H1 (cell line): ENCODE data around the gene CUX1. TPM values are rescaled to one million over a fixed set of nuclear protein-coding genes. Genes with fewer than 3 reads are reported as not detected.

Experiments
- CTCF ChIA-PET: fragments of 300-600 bp; sonication (Branson Sonifier 250); formaldehyde crosslinking; loops from one replicate; lab custom pipeline; 2021; ENCODE audit not compliant: partially characterized antibody; lab: Charles Lee
- POLR2A ChIA-PET: fragments of 300-600 bp; sonication (Branson Sonifier 250); formaldehyde crosslinking; loops from one replicate; lab custom pipeline; 2021; ENCODE audit warnings: inconsistent platforms; ENCODE audit not compliant: partially characterized antibody; lab: Charles Lee
- DNase-seq, 2 experiments: peaks; one replicate each; pipeline versions ENCODE4 v3.0.0 to v3.0.0-alpha.2; 2010 to 2022; ENCODE audit warnings: low spot score in 2 of 2, low read depth in 1 of 2, mixed read lengths in 1 of 2
- FAIRE-seq: peaks from 2 replicates; lab custom pipeline; 2011; peaks lifted over from hg19 to GRCh38; lab: Jason Lieb, UNC
- H2AFZ ChIP-seq: 2 replicates; pipeline ENCODE4 v1.8.1; 2012; ENCODE audit warnings: low read length, inconsistent platforms
- H2AK5ac ChIP-seq: 2 replicates; pipeline ENCODE4 v1.6.1; 2013; ENCODE audit warnings: low read depth, low read length
- H2BK120ac ChIP-seq: replicated peaks from 2 replicates; pipeline ENCODE3; 2013; ENCODE audit warnings: low read depth, low read length, inconsistent platforms
- H2BK12ac ChIP-seq: 2 replicates; pipeline ENCODE4 v1.6.1; 2013; ENCODE audit warnings: low read depth, low read length
- H2BK15ac ChIP-seq: 2 replicates; pipeline ENCODE4 v1.6.1; 2013; ENCODE audit warnings: low read length
- H2BK20ac ChIP-seq: 2 replicates; pipeline ENCODE4 v1.6.1; 2013; ENCODE audit warnings: low read length
- H2BK5ac ChIP-seq: 2 replicates; pipeline ENCODE4 v1.6.1; 2013; ENCODE audit warnings: low read depth, low read length
- H3K14ac ChIP-seq: 2 replicates; pipeline ENCODE4 v1.6.1; 2013; ENCODE audit warnings: inconsistent platforms; ENCODE audit not compliant: insufficient read length
- H3K18ac ChIP-seq: 2 replicates; pipeline ENCODE4 v1.6.1; 2013; ENCODE audit warnings: low read length; ENCODE audit errors: extremely low read depth
- H3K23ac ChIP-seq: 2 replicates; pipeline ENCODE4 v1.6.1; 2013; ENCODE audit warnings: inconsistent platforms; ENCODE audit not compliant: insufficient read length
- H3K23me2 ChIP-seq: 2 replicates; pipeline ENCODE4 v1.6.1; 2013; ENCODE audit warnings: low read depth, low read length
- H3K27ac ChIP-seq: 2 replicates; pipeline ENCODE4 v1.6.1; 2011; ENCODE audit warnings: low read depth, low read length, inconsistent platforms
- H3K27me3 ChIP-seq, 4 experiments: replicated peaks in 1 of 4; 1 replicate in 1 of 4; 2 replicates in 3 of 4; pipeline versions ENCODE4 v1.6.1 to v1.8.1; 2011 to 2013; ENCODE audit warnings: low read length in 3 of 4, mild to moderate bottlenecking in 3 of 4, inconsistent platforms in 2 of 4, mixed read lengths in 2 of 4, moderate library complexity in 1 of 4; ENCODE audit not compliant: control insufficient read depth in 3 of 4, insufficient read depth in 3 of 4; ENCODE audit errors: extremely low read depth in 1 of 4
- H3K36me3 ChIP-seq, 4 experiments: 2 replicates each; pipeline versions ENCODE4 v1.6.1 to v1.8.1; 2011 to 2013; ENCODE audit warnings: mild to moderate bottlenecking in 4 of 4, low read length in 3 of 4, moderate library complexity in 2 of 4, control low read depth in 1 of 4, inconsistent platforms in 1 of 4; ENCODE audit not compliant: insufficient read depth in 4 of 4, control insufficient read depth in 2 of 4
- H3K4ac ChIP-seq: replicated peaks from 2 replicates; pipeline ENCODE3; 2013; ENCODE audit warnings: low read length, low read depth, mixed read lengths, inconsistent platforms; ENCODE audit not compliant: insufficient read length
- H3K4me1 ChIP-seq, 4 experiments: replicated peaks in 1 of 4; 1 replicate in 1 of 4; 2 replicates in 3 of 4; pipeline versions ENCODE4 v1.6.1 to v1.8.1; 2011 to 2013; ENCODE audit warnings: low read length in 3 of 4, inconsistent platforms in 2 of 4, mixed read lengths in 1 of 4; ENCODE audit not compliant: insufficient read depth in 4 of 4, control insufficient read depth in 3 of 4
- H3K4me2 ChIP-seq, 2 experiments: 2 replicates each; pipeline versions ENCODE4 v1.6.1 to v1.8.1; 2011 to 2013; ENCODE audit warnings: low read depth in 2 of 2, low read length in 2 of 2, control low read depth in 1 of 2, inconsistent platforms in 1 of 2, mild to moderate bottlenecking in 1 of 2; ENCODE audit not compliant: insufficient read depth in 1 of 2
- H3K4me3 ChIP-seq, 4 experiments: fragments of 200-600, 300-600 bp in 1 of 4; sonication (generic), shearing (Covaris generic), sonication (Bioruptor Twin) in 1 of 4; 2 replicates each; pipeline versions ENCODE4 v1.5.1 to v1.8.1; 2011 to 2016; ENCODE audit warnings: low read length in 4 of 4, low read depth in 3 of 4, control low read depth in 2 of 4, inconsistent platforms in 2 of 4, mild to moderate bottlenecking in 2 of 4, mixed read lengths in 1 of 4, moderate library complexity in 1 of 4; ENCODE audit not compliant: insufficient read depth in 2 of 4; ENCODE audit errors: extremely low read depth in 1 of 4
- H3K56ac ChIP-seq: replicated peaks from 2 replicates; pipeline ENCODE3; 2013; ENCODE audit warnings: low read depth, mild to moderate bottlenecking, mixed read lengths, low read length, inconsistent platforms; ENCODE audit not compliant: insufficient read length
- H3K79me1 ChIP-seq: 2 replicates; pipeline ENCODE4 v1.6.1; 2013; ENCODE audit warnings: low read depth, low read length, control low read depth
- H3K79me2 ChIP-seq, 2 experiments: 2 replicates each; pipeline versions ENCODE4 v1.6.1 to v1.8.1; 2012 to 2013; ENCODE audit warnings: low read length in 2 of 2, mild to moderate bottlenecking in 2 of 2, inconsistent platforms in 1 of 2; ENCODE audit not compliant: insufficient read depth in 2 of 2, control insufficient read depth in 1 of 2
- H3K9ac ChIP-seq, 4 experiments: replicated peaks in 1 of 4; 1 replicate in 1 of 4; 2 replicates in 3 of 4; pipeline versions ENCODE4 v1.6.1 to v1.8.1; 2011 to 2013; ENCODE audit warnings: low read depth in 3 of 4, low read length in 3 of 4, control low read depth in 2 of 4, mild to moderate bottlenecking in 2 of 4, moderate library complexity in 2 of 4, inconsistent platforms in 1 of 4; ENCODE audit errors: extremely low read depth in 1 of 4
- H3K9me3 ChIP-seq, 2 experiments: 2 replicates each; pipeline versions ENCODE4 v1.6.1 to v1.8.1; 2012 to 2013; ENCODE audit warnings: mild to moderate bottlenecking in 2 of 2, moderate library complexity in 2 of 2, control low read depth in 1 of 2, inconsistent platforms in 1 of 2, low read depth in 1 of 2, low read length in 1 of 2, mixed read lengths in 1 of 2; ENCODE audit not compliant: insufficient read depth in 2 of 2
- H4K20me1 ChIP-seq, 2 experiments: replicated peaks in 1 of 2; 2 replicates each; pipeline versions ENCODE3 to v1.8.1; 2011 to 2013; ENCODE audit warnings: inconsistent platforms in 2 of 2, low read length in 2 of 2, mild to moderate bottlenecking in 1 of 2; ENCODE audit not compliant: insufficient read depth in 2 of 2, control insufficient read depth in 1 of 2
- H4K5ac ChIP-seq: 2 replicates; pipeline ENCODE4 v1.6.1; 2013; ENCODE audit warnings: low read length, low read depth, mixed read lengths, inconsistent platforms; ENCODE audit not compliant: insufficient read length
- H4K8ac ChIP-seq: 2 replicates; pipeline ENCODE4 v1.8.0; 2013; ENCODE audit warnings: mild to moderate bottlenecking, moderate library complexity, low read length, inconsistent platforms; ENCODE audit not compliant: insufficient read depth; ENCODE audit errors: extremely low read depth
- H4K91ac ChIP-seq: replicated peaks from 2 replicates; pipeline ENCODE3; 2013; ENCODE audit warnings: low read length, mixed read lengths, inconsistent platforms; ENCODE audit not compliant: insufficient read length
- CBX8 ChIP-seq: fragments of 300-800, 300-1000 bp; sonication (generic); IDR thresholded peaks from 2 replicates; pipeline ENCODE4 v1.7.1; 2016; ENCODE audit warnings: low read depth, low read length, borderline replicate concordance
- KDM5A ChIP-seq: fragments of 200-600 bp; IDR thresholded peaks from 2 replicates; pipeline ENCODE4 v1.7.1; 2012; ENCODE audit warnings: mild to moderate bottlenecking, low read length, inconsistent platforms, mixed read lengths
- whole genome bisulfite sequencing, 2 experiments: shearing (Covaris generic) in 1 of 2; methylation state at CpG; one replicate each; pipeline versions ENCODE4 v1.1.6 to v1.1.7; 2013 to 2015; ENCODE audit warnings: low lambda C conversion rate in 2 of 2, mixed read lengths in 2 of 2, inconsistent platforms in 1 of 2, low coverage in 1 of 2, missing lambda C conversion rate in 1 of 2; ENCODE audit not compliant: insufficient replicate concordance in 2 of 2, insufficient coverage in 1 of 2, insufficient read length in 1 of 2; ENCODE audit errors: extremely low coverage in 1 of 2, missing lambda C conversion rate in 1 of 2; 5-methylcytosine and 5-hydroxymethylcytosine counted together
- polyA plus RNA-seq, 7 experiments: library from polyadenylated mRNA; depleted of rRNA in 3 of 7; stranded (reverse) in 5 of 7; unstranded in 2 of 7; fragments of >200 nt in 5 of 7; fragments of 200-250 nt in 2 of 7; gene quantifications; 1 replicate in 5 of 7; 2 replicates in 1 of 7; 4 replicates in 1 of 7; pipeline versions ENCODE4 v1.2.1 to v1.2.3, GENCODE V29; 2011 to 2013; ENCODE audit warnings: missing spikeins in 2 of 7, mixed read lengths in 2 of 7
- total RNA-seq: library from RNA; stranded (reverse); fragmentation: NEBNext Ultra II Directional; extraction: Animal tissue kit (Norgen Biotek cat#: 25700); gene quantifications from 2 replicates; pipeline ENCODE4 v1.2.1, GENCODE V29; 2021

Gene CUX1
- total and polyA plus RNA-seq, 2 of the 8 experiments (the other 6 are each of a cell fraction or from before 2014, with no cell fraction given) = 21.6 to 65.9 TPM

- Histone ChIP-seq H3K4me3 (no peak overlapping the region), H2BK120ac (no peak overlapping the region), H2BK20ac (no peak overlapping the region), H4K8ac (no peak overlapping the region), H3K4ac (no peak overlapping the region), H3K9ac (no peak overlapping the region), H2AK5ac (no peak overlapping the region), H3K4me1 (peaks cover 0 to 5% (median 0%) of the 10 kb centered on the region in 4 experiments; a peak in 3 of 7 replicates), H3K79me1 (no peaks in the 10 kb centered on the region), H4K20me1 (no peaks in the 10 kb centered on the region), H2BK5ac (no peak overlapping the region), H2AFZ (no peak overlapping the region), H4K5ac (no peak overlapping the region), H3K27me3 (no peaks in the 10 kb centered on the region), H2BK12ac (no peak overlapping the region), H3K9me3 (no peaks in the 10 kb centered on the region), H3K4me2 (no peak overlapping the region), H3K36me3 (peaks cover 0 to 2% (median 0%) of the 10 kb centered on the region in 4 experiments; a peak in 2 of 8 replicates), H2BK15ac (no peak overlapping the region), H3K27ac (no peak overlapping the region), H3K18ac (no peak overlapping the region), H3K14ac (no peak overlapping the region), H3K79me2 (no peaks in the 10 kb centered on the region), H3K23me2 (no peaks in the 10 kb centered on the region), H3K56ac (no peak overlapping the region), H3K23ac (no peak overlapping the region), H4K91ac (no peak overlapping the region)
- ChIA-PET POLR2A (interaction anchor here (0.7 kb wide), 1 partner anchor 18 kb away, joined by 3 read pairs; no protein-coding TSS in a partner anchor), CTCF (interaction anchor here (0.9 to 1.6 kb wide), 3 partner anchors 10 to 159 kb away, joined by 3 read pairs; no protein-coding TSS in a partner anchor)
- no peak for FAIRE-seq
- no peak for DNase-seq
- 89% methylated on average over 13 of the region's 13 CpGs; no CpG with 5 or more reads in 1 of the 2 experiments for WGBS, 2 experiments
- no peak for TF ChIP-seq KDM5A
- no peak for TF ChIP-seq CBX8
These were observed 436.5 kb downstream of the CUX1 start for GRCh38 chr7:102253973-102254370.
